GM19351 (cell line): ENCODE measurements around the gene GOLGA6A.
"Not testable (repeated sequence)": the region's sequence is repeated elsewhere in the genome, so short reads cannot be mapped to it uniquely, and the experiment has no call there.

Experiments used
- ATAC-seq: cut with Tn5 transposase; IDR thresholded peaks from one replicate; pipeline ENCODE4 v1.9.1; 2021; ENCODE audit warnings: mild to moderate bottlenecking, moderate library complexity; ENCODE audit not compliant: unreplicated experiment

Gene GOLGA6A

DNA sequence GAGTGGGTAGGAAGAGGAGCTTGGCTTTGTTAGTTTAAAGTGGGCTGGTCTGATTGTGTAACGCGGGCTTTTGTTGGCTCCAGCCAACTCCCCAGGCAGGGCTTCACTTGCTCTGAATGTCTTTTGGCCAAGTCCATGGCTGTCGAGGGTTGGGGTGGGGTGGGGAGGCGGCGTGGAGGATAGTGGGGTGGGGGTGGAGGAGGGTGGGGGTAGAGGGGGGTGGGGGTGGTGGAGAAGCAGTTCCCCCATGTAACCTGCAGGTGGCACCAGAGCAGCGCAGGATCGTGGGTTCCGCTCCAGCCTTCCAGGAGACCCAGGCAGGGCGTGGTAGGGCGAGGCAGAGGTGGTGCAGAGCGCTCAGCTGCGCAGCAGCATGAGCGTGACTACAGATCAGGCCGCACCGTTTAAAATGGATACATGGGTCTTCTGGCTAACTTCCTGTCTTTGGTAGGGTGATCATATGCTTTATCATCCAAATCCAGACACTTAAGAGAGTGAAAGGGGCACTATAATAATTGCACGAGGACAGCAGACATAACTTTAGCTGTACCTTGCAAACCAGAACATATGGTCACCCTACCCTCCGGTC lies 28.3 kb downstream of the GOLGA6A start:
- no peak for ATAC-seq

DNA sequence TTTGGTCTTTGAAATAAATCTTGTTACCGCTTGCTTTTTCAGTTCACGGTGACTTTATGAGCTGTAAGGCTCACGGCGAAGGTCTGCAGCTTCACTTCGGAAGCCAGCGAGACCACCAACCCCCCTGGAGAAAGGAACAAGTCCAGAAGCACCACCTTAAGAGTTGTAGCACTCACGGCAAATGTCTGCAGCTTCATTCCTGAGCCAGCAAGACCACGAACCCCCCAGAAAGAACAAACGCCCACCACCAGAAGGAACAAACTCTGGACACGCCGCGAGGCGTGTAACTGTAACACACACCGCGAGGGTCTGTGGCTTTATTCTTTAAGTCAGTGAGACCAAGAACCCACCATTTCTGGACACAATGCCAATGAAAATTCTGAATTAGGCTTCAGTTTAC lies 28.8 kb downstream of the GOLGA6A start:
- ATAC-seq, result no peak

DNA sequence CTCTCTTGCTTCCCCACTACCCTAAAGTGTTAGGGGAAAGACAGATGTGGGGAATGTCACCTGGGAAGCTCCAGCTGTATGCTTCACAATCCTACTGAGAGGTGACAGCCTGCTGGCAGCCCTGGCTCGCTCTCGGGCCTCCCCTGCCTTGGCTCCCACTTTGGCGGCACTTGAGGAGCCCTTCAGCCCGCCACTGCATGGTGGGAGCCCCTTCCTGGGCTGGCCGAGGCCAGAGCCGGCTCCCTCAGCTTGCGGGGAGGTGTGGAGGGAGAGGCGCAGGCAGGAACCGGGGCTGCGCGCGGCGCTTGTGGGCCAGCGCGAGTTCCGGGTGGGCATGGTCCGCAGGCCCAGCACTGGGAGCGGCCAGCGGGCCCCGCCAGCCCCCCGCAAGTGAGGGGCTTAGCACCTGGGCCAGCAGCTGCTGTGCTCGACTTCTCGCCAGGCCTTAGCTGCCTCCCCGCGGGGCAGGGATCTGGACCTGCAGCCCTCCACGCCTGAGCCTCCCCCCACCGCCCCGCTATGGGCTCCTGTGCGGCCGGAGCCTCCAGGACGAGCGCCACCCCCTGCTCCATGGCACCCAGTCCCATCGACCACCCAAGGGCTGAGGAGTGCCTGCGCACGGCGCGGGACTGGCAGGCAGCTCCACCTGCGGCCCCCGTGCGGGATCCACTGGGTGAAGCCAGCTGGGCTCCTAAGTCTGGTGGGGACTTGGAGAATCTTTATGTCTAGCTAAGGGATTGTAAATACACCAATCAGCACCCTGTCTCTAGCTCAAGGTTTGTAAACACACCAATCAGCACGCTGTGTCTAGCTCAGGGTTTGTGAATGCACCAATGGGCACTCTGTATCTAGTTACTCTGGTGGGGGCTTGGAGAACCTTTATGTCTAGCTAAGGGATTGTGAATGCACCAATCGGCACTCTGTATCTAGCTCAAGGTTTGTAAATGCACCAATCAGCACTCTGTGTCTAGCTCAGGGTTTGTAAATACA lies 29.8 kb downstream of the GOLGA6A start:
- not testable (repeated sequence) for ATAC-seq

DNA sequence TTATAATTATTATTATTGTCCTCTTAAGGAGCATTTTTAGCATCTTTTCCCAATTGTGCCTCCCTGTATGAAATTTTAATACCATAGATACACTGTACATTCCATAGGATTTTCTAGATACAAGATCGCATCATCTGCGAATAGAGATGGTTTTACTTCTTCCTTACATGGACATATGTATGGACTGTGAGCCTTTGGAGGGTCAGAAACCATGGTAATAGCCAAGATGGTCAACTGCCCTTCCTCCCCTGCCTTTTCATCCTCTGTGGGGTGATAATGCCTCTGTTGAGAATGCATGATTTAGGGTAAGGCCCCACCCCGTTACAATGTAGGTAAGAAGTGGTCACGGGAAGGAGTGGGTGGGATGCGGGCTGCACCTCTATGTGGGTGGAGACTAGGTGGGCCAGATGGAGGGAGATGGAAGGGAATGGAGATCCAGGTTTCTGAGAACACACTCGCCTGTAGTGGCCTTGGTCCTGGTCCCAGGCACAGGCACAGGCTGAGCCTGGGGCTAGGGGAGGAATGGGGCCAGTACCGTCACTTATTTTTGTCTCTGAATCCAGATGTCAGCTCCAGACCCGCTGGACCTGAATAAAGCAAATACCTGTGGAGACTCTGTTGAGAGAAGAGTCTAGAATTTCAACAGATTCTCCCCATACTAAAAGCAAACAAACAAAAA lies 31.7 kb downstream of the GOLGA6A start:
- ATAC-seq, result no peak

DNA sequence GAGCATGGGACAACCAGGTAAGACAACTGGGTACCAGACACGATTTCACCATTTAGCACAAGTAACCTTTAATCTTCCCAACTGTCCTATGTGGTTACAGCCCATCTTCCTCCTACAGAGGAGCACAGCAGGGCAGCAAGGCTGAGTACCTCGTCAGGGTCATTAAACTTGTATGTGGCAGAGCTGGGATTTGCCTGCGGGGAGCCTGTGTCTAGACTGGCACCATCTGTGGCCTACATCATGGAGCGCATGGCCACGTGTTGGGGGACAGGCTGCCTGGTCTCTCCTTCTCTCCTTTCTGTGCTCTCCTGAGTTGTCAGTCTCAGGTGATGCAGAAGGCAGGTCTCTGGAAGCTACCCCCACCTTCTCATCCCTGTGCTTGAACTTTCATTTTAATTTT lies 32.2 kb downstream of the GOLGA6A start:
- no peak for ATAC-seq

DNA sequence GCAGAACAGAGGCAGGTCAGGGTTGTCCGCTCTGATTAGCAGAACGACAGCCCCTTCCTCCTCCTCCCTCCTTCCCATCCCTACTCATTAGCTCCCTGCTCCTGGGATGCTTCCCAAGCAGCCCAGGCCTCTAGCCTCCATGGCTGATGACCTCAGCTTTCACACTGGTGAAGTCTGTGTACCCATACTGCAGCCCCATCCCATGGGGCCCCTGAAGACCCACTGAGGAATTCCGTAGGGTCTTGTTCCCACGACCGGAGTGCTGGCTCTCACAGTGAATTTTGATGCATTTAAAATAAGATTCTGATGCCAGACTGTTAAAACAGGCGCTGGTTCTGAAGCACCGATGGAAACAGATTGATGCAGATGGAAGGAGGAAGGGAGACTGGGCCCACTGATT lies 36.1 kb downstream of the GOLGA6A start:
- no peak for ATAC-seq

DNA sequence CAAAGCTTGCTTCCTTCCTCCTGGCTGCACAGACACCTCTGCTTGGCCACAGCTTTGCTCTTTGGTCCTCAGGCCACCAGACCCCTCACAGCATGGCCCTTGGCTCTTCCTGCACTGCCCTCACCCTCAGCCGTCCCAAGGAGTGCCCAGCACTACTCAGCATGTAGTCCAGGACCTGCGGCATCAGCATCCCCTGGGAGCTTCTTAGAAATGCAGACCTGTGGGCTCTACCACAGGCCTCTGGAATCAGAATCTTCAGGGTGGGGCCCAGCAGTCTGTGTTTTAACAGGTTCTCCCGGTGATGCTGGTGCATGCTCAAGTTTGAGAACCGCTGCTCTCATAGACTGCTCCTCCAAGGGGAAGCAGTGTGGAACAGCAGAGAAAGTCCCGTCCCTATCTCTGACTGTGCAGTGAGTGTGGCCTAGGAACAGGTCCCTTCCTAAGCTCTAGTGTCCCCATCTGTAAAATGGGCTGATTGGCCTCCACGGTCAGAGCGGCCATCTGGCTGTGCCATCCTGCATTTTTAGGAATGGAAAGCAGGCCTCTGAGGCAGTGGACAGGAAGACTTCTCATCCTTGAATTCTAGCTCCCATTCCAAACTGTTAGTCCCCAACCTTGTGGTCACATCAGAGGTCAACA lies 36.6 kb downstream of the GOLGA6A start:
- no peak for ATAC-seq

DNA sequence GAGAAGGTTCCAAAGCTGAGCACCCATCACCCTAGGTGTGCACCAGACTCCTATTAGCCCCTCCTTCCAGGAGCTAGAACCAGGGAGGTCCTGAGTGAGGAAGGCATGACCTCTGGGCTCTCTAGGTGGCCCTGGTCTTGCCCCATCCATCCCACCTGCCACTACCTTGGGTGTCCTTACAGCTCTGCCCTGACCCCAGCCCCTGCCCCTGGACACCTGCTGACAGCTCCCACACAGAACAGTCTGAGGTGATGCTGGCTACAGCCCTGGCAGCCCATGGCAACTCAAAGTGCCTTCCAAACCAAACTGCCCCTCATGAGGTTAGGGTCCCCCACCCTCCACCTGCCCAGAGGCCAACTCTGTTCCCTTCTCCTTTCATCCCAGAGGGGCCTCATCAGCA lies 37.2 kb downstream of the GOLGA6A start:
- no peak for ATAC-seq

DNA sequence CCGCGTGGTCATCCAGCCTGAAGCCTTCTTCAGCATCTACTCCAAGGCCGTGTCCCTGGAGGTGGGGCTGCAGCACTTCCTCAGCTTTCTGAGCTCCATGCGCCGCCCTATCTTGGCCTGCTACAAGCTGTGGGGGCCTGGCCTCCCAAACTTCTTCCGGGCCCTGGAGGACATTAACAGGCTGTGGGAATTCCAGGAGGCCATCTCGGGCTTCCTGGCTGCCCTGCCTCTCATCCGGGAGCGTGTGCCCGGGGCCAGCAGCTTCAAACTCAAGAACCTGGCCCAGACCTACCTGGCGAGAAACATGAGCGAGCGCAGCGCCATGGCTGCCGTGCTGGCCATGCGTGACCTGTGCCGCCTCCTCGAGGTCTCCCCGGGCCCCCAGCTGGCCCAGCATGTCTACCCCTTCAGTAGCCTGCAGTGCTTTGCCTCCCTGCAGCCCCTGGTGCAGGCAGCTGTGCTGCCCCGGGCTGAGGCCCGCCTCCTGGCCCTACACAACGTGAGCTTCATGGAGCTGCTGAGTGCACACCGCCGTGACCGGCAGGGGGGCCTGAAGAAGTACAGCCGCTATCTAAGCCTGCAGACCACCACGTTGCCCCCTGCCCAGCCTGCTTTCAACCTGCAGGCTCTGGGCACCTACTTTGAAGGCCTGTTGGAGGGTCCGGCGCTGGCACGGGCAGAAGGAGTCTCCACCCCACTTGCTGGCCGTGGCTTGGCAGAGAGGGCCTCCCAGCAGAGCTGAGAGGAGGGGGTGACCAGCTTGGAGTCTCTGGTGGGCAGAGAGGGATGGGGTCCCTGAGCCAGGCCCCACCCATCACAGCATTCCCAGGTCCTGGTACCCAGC lies 37.9 kb downstream of the GOLGA6A start:
- no peak for ATAC-seq

DNA sequence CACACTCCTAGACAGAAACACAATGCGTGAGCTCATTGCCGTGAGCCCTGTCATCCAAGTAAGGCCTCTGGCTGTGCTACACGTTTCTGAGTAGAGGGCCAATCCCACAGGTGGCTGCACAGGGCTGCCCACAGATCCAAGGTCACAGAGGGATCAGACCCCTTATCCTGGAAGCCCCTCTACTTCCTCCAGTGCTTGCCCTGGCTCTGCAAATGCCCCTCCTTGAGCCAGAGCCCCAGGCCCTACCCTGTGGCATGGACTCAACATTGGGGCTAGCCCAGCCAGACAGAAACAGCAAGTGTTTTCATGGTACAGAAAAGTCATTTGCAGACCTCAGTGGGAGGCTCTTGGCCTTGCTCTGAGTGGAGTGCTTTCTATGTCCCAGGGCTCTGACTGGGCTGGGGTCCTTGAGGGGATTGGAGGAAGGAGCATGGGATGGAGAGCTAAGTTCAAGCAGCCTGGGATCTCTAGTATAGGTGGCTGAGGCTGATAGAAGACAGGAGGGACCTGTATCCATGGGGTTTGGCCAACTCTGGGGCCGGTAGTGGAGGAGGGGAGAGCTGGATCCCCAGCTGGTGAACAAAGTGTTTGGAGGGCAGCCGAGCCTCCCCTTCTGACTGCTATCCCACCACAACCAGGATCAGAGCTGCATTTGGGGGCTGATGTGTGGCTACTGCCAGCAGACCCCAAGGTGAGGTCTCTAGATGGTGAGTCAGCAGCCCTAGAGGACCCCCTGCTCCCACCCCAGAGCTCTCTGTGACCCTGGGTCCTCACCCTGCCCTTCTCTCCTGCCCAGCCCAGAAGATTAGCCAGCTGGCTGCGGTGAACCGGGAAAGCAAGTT lies 38.7 kb downstream of the GOLGA6A start:
- ATAC-seq, result no peak

DNA sequence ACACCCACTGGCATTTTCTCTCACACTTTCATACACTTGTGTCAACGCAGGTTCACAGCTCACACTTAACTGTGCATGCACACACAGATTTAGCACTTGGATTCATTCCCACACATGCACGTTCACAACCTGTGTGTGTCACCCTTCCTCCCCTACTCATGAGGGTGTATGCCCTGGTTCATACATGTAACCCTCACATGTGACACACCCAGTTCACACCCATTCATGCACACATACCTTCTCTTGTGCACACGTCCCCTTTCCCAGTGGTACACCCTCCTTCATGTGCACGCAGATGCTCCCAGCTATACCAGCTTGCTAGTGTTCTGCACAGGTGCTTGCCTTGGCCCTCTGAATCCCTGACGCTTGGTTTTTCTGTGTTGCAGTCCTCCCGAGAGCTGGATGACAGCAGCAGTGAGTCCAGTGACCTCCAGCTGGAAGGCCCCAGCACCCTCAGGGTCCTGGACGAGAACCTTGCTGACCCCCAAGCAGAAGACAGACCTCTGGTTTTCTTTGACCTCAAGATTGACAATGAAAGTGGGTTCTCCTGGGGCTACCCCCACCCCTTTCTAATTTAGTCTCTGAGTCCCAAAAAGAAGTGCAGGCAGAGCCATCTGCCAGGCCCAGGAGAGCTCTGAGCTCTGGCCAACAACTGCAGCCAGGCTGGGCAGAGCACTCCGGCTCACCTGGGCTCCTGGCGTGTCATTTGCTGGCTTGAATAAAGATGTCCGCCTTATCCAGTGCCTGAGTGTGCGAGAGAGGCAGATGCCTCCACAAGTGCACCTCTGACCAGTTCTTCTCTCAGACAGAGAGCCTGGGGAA lies 39.5 kb downstream of the GOLGA6A start:
- no peak for ATAC-seq

DNA sequence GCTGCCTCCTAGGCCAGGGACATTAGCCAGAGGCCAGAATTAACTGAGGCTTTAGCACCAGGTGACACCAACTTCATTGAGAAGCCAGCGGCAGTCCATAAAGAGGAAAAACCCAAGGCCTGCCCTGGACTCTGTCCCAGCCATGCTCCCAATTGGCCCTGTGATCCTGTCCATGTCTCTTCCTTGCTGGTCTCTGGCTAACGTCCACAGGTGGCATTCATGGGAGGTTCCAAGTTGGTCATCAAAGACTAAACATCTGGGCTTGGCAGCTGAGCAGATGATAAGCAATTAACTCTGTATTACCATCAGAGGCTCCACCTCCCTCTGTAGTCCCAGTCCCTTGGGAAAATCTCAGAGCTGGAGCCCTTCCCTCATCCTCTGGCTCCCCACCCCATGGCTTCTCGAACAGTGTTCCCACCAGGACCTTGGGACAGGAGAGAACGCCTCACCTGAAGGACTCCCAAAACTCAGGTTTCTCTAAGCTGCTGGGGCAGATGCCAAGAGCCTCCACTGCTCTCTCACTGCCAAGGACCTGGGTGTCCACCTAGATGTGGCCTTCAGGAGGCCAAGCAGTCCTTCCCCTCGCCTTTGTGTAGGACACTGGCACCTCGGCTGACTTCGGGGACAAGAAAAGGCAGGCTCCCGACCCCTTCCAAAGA lies 40.4 kb downstream of the GOLGA6A start:
- no peak for ATAC-seq

DNA sequence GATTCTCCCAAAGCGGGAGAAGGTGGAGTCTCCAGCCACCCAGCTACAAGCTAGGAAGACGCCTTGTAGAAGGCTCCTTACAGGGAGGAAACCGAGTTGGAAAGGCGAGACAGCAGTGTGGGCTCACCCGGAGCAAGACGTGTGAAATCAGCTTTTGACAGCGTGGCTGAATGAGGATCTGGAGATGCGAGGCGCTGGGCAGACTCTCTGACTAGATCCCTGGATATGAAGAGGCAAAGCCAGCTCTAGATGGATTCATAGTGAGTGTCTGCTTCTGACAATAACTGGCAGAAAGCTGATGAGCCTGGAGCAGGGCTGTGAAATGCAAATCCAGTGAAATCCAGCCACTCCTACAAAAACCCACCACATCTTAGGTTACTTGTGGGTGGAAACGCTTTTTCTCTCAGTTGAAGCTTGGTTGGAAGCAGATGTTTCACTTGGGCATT lies 41.0 kb downstream of the GOLGA6A start:
- no peak for ATAC-seq

DNA sequence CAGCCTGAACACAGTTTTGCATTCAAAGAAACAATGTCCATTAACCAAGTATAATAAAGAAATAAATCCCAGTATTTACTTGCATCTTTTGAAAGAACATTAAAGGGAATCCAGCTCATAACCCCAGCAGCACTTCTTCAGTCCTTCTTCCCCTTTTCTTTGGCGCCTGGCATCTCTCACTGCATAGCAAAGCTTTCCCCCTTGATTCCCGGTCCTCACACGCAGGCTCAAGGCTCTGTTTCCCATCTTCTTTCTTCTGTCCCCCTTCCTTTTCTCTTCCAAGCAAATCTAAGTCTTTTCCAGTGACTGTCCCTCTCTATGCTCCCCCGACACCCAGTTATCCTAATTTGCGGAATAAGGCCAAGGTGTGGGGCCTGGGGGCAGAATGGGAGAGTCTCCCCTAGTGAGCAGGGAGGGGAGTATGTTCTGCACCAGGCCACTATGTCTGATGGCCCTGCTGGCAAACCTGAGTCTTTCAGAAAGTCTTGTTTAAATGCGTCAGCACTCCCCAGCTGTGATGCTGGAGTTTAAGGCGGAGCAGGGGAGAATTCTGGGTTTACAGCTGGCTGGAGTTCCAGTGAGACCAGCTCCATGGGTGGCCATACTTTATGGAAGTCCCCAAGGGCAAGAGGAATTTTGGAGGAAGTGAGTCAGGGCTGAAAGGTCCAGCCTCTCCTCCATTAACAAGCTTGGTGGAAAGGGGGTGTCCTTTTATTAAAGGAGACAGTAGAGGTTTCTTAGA lies 42.1 kb downstream of the GOLGA6A start:
- no peak for ATAC-seq

DNA sequence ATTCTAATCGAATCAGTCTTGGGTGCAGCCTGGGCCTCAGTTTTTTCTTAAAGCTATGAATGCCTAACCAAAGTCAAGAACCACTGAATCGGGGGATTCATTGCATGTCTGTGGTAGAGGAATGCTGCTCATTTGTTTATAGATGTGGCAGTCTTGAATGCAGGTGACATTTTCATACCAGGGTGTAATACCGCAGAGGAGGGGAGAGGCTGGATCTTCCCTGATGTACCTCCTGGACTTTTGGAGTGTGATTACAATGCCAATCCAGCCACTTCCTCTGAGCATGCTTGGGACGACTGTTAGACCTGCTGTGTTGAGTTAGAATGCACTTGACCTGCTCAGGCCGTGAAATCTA lies 42.7 kb downstream of the GOLGA6A start:
- no peak for ATAC-seq

DNA sequence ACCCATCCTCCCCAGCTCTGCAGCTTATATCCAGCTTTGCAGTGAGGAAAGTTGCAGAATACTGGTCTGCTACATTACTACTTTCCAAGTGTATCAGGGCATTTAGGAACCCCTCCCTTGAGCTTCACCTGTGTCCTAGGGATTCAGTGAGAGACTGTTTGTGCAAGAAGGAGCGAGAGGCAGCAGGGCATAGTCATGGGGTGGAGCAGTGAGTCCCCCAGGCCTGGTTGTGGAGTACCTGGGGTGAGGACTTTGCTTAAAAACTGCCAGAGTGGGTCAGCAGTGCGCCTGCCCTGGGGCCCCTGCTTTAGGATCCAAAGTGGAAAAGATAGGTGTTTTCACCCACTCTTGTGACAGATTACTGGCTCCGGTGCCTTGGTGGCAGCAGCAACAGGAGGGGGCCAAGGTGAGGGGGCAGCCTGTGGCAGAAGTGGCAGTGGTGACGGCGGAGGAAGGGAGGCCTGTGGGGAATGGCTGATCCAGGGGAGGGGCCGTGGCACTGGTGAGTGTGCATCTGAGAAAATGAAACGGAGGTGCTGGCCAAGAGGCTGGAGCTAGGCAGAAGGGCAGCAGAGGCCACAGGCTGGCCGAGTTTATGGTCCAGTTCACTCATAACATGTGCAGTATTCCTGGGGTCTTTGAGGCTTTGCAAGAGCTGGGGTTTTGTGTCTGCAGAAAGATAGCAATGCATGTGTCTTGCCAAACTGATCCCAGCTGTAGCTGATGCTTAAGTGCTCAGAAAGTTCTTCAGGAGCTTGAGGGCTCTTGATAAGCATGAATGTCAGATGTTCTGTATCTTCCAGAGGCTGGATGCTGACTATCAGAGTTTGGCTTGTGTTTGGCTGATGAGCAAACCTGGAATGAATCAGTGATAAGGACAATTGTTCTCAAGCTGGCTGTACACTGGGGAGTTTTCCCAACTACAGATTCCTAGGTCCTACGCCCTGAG lies 43.4 kb downstream of the GOLGA6A start:
- no peak for ATAC-seq
